KMS-11 (cell line): ENCODE data around the gene AEBP1.
"Not testable (repeated sequence)": the region's sequence is repeated elsewhere in the genome, so short reads cannot be mapped to it uniquely, and the experiment has no call there.

ENCODE experiments used
- H2AFZ ChIP-seq: fragments of 200-600 bp; sonication (generic); 2 replicates; pipeline ENCODE4 v1.6.1; 2016; ENCODE audit warnings: antibody characterized with exemption, mixed run types, low read depth
- H3K27ac ChIP-seq: fragments of 200-600 bp; sonication (generic); 2 replicates; pipeline ENCODE4 v1.6.1; 2016; ENCODE audit warnings: mild to moderate bottlenecking, mixed run types
- H3K27me3 ChIP-seq: fragments of 200-600 bp; sonication (generic); 2 replicates; pipeline ENCODE4 v1.6.1; 2017; ENCODE audit warnings: mild to moderate bottlenecking, low read depth, mixed run types, moderate library complexity; ENCODE audit not compliant: insufficient read depth
- H3K36me3 ChIP-seq: fragments of 200-600 bp; sonication (generic); 2 replicates; pipeline ENCODE4 v1.6.1; 2017; ENCODE audit warnings: mild to moderate bottlenecking, mixed run types; ENCODE audit not compliant: insufficient read depth
- H3K4me1 ChIP-seq: fragments of 200-600 bp; sonication (generic); 2 replicates; pipeline ENCODE4 v1.6.1; 2016; ENCODE audit warnings: mild to moderate bottlenecking, low read depth, mixed run types; ENCODE audit not compliant: poor library complexity, severe bottlenecking
- H3K4me2 ChIP-seq: fragments of 200-600 bp; sonication (generic); 2 replicates; pipeline ENCODE4 v1.7.0; 2016; ENCODE audit warnings: mild to moderate bottlenecking, mixed run types
- H3K4me3 ChIP-seq: fragments of 200-600 bp; sonication (generic); IDR thresholded peaks from 2 replicates; pipeline ENCODE4 v1.6.1; 2017; ENCODE audit warnings: low read depth, low read length, mixed read lengths; ENCODE audit not compliant: insufficient read depth
- H3K79me2 ChIP-seq: fragments of 200-600 bp; sonication (generic); 2 replicates; pipeline ENCODE4 v1.6.1; 2016; ENCODE audit warnings: low read depth, mixed run types; ENCODE audit not compliant: insufficient read depth
- H3K9ac ChIP-seq: fragments of 200-600 bp; sonication (generic); 2 replicates; pipeline ENCODE4 v1.6.1; 2016; ENCODE audit warnings: mild to moderate bottlenecking, mixed run types
- H4K20me1 ChIP-seq: fragments of 200-600 bp; sonication (generic); 2 replicates; pipeline ENCODE4 v1.6.1; 2016; ENCODE audit warnings: mild to moderate bottlenecking, mixed run types; ENCODE audit not compliant: insufficient read depth
- TF ChIP-seq, protein P1 (sequence below): fragments of 200-600 bp; sonication (generic); conservative IDR thresholded peaks from 2 replicates; pipeline ENCODE4 v1.6.1; 2017; ENCODE audit warnings: low read depth, mild to moderate bottlenecking, antibody characterized with exemption, low read length, moderate library complexity, mixed read lengths

The AEBP1 gene

GRCh38 chr7:44124822-44125202 is 20.7 kb downstream of the AEBP1 start:
- H3K4me3 ChIP-seq, result no peak overlapping the region
- no peak overlapping the region for H3K27ac ChIP-seq
- H3K27me3 ChIP-seq, result no peaks in the 10 kb centered on the region
- no peaks in the 10 kb centered on the region for H4K20me1 ChIP-seq
- H3K4me2 ChIP-seq, result no peak overlapping the region
- TF ChIP-seq, protein P1, sequence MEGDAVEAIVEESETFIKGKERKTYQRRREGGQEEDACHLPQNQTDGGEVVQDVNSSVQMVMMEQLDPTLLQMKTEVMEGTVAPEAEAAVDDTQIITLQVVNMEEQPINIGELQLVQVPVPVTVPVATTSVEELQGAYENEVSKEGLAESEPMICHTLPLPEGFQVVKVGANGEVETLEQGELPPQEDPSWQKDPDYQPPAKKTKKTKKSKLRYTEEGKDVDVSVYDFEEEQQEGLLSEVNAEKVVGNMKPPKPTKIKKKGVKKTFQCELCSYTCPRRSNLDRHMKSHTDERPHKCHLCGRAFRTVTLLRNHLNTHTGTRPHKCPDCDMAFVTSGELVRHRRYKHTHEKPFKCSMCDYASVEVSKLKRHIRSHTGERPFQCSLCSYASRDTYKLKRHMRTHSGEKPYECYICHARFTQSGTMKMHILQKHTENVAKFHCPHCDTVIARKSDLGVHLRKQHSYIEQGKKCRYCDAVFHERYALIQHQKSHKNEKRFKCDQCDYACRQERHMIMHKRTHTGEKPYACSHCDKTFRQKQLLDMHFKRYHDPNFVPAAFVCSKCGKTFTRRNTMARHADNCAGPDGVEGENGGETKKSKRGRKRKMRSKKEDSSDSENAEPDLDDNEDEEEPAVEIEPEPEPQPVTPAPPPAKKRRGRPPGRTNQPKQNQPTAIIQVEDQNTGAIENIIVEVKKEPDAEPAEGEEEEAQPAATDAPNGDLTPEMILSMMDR, result no peak
- H2AFZ ChIP-seq, result no peak overlapping the region
- H3K79me2 ChIP-seq, result peaks cover 31% of the 10 kb centered on the region
- peaks cover 5% of the 10 kb centered on the region; the same call in 1 of the 2 replicates for H3K36me3 ChIP-seq
- H3K4me1 ChIP-seq, result peaks cover 22% of the 10 kb centered on the region
- H3K9ac ChIP-seq, result no peak overlapping the region

- not testable (repeated sequence) for H3K36me3 ChIP-seq, H3K27me3 ChIP-seq, H3K9ac ChIP-seq, H3K27ac ChIP-seq, H3K4me2 ChIP-seq, H3K4me3 ChIP-seq, H4K20me1 ChIP-seq, H2AFZ ChIP-seq
- peaks cover 16% of the 10 kb centered on the region for H3K79me2 ChIP-seq
- H3K4me1 ChIP-seq, result peaks cover 13% of the 10 kb centered on the region
Measured at GRCh38 chr7:44126574-44126973, 22.4 kb downstream of the AEBP1 start.

- TF ChIP-seq, protein P1, result no peak
- Histone ChIP-seq H3K4me2 (no peak overlapping the region), H3K4me3 (no peak overlapping the region), H3K27me3 (no peaks in the 10 kb centered on the region), H3K36me3 (no peaks in the 10 kb centered on the region), H3K79me2 (peaks cover 10% of the 10 kb centered on the region), H3K4me1 (peaks cover 7% of the 10 kb centered on the region), H3K9ac (no peak overlapping the region), H3K27ac (no peak overlapping the region), H2AFZ (no peak overlapping the region), H4K20me1 (no peaks in the 10 kb centered on the region)
Measured at GRCh38 chr7:44127161-44127560, 23.0 kb downstream of the AEBP1 start.

GRCh38 chr7:44128721-44129582 is 24.8 kb downstream of the AEBP1 start:
- Histone ChIP-seq H3K36me3 (no peaks in the 10 kb centered on the region), H2AFZ (no peak overlapping the region), H4K20me1 (no peaks in the 10 kb centered on the region), H3K27me3 (no peaks in the 10 kb centered on the region), H3K9ac (no peak overlapping the region), H3K4me2 (no peak overlapping the region), H3K79me2 (no peaks in the 10 kb centered on the region), H3K4me1 (peaks cover 4% of the 10 kb centered on the region), H3K4me3 (no peak overlapping the region), H3K27ac (no peak overlapping the region)
- TF ChIP-seq, protein P1, result no peak
